CD4-positive, alpha-beta T cell treated with Interleukin-6 for 4 hours (primary cell): ENCODE measurements around the gene DRGX.
A peak's percentile ranks its signal among the peaks of the same experiment; 100 is the strongest.

Experiments used
- DNase-seq: peaks from one replicate; pipeline ENCODE4 v3.0.0-alpha.2; 2020; ENCODE audit warnings: mixed read lengths

Gene DRGX

GRCh38 chr10:49407552-49408137, 11.8 kb upstream of the DRGX start:
- DNase-seq = peak; percentile 71

DNA sequence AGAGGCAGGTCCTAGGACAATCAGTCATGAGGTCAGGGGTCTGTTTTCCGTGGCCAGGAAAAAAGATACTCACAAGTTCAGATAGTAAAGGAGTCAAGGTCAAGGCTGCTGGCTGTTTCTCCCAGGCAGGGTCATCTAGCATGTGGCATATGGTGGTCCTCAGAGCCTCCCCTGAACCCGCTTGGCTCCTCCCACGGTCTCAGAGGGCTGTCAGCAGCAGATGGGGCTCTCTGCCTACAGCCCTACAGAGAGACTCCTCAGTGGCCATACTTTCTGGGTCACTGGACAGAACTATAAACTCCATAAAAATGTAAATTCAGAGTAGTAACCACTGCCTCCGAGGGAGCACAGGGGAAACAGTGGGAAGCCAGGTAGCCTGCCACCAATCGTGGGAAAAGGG, 11.3 kb upstream of the DRGX start:
- no peak for DNase-seq

GRCh38 chr10:49404321-49404878, 8.5 kb upstream of the DRGX start:
- no peak for DNase-seq

DNA sequence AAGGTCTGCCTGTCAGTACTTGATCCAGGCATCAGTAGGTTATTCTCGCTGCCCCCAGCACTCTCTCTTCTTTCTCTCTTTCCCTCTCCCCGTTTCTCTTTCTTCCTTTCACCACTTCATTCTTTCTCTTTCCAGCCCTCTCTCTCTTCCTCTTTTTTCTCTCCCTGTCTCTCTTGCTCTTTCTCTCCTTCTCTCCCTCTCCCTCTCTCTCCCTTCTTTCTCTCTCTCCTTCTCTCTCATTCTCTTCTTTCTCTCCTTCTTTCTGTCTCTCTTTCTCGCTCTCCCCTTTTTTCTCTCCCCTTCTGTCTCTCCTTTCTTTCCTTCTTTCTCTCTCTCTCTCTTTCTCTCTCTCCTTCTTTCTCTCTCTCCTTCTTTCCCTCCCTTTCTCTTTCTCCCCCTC, 7.5 kb upstream of the DRGX start:
- no peak for DNase-seq

DNA sequence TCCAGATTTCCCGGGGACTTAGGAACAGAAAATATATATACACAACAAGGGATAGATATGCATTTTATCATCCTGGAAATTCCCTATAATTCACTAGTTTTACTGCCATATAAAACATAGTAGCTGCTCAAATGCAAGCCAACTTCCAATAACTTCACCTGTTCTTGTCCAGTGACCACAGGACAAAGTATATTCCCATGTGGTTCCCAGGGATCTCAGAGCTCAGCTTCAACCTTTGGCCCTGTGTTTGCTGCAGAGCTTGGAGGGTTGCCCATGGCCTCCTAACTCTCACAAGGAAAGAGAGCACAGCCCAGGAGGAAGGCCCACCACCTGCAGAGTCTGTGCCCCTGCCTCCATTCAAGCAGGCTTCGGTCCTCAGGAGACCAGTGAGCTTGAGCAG, 4.5 kb upstream of the DRGX start:
- DNase-seq = no peak

DNA sequence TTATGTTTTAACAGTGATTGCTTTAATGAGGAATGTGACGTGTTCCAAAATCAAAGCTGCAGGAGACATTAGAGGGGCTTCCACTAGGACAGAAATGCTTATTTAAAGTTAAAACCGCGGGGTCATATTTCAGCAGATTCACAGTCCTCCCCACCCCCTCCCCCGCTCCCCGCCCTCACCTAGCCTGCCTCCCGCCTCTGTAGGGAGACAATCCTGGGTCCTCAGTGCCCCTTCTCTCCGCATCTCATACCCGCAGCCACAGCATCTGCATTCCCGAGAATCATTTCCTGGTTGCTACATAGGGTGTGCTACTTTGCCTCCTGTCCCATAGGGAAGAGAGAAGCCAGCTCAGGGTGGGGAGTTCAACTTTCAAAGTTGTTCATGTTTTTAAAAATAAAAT, 3.1 kb upstream of the DRGX start:
- no peak for DNase-seq

- peak; percentile 45 for DNase-seq
Observed at GRCh38 chr10:49398000-49398861, 2.3 kb upstream of the DRGX start.

DNA sequence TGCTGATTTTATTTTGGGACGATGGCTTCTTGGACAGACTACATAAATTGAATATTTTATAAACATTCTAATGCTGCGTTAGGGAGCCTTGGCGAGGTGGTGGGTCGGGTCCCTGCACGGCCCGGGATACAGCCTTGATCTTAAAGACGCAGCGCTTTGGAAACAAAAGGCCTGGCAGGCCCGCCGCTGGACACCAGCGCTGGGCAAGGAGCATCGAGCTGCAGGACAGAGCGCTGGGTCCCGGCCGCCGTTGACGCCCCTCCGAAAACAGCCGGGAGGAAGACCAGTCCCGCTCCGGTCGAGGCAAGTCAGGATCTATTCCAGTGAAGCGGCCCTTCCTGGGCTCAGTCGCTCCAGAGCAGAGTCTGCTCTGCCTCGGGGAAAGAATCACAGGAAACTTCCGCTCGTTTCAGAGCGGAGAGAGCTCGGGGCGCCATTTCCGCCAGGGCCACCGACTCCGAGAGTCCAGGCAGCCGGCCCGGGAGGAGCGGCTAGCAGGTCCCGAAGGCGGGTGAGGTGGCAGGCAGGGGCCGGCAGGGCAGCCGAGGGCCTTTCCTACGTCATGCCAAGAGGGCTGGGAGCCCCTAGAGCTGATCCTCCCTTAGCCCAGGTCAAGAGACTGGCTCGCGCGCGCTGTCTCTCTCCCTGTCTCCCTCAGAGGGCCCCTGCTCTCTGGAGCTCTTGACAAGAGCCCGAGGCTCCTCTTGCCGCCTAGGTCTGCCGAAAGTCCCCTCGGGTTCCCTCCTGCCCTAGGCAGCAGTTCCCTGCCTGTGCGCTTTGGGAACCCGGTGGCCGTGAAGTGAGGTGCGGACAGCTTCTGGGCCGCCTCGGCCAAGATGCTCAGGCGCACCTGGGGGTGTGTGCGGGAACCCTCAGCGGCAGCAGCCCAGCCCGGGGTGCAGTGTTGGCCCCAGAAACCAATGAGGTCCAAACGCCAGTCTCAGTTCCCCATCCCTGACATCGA, 1.4 kb upstream of the DRGX start:
- DNase-seq = no peak

GRCh38 chr10:49396666-49396999, 744 bp upstream of the DRGX start:
- DNase-seq = no peak

GRCh38 chr10:49394933-49395740, 752 bp downstream of the DRGX start:
- DNase-seq = no peak

DNA sequence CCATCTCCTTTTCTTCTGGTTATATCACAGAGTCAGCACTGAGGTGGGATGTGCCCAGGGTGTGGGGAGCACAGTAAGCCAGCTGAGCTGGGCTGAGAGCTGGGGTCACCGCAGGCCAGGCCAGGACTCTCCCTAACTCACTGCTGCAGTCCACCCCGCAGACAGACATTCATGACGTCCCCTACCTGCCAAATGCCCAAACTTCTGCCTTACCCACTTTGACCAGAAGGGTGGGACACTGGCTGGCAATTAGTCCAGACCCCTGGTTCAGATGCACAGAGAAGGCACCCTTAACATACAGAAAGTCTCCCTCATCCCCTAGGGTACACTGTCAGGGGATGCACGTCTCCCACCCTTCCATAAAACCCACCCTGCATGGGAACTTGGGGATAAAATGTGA, 2.1 kb downstream of the DRGX start:
- DNase-seq = no peak

DNA sequence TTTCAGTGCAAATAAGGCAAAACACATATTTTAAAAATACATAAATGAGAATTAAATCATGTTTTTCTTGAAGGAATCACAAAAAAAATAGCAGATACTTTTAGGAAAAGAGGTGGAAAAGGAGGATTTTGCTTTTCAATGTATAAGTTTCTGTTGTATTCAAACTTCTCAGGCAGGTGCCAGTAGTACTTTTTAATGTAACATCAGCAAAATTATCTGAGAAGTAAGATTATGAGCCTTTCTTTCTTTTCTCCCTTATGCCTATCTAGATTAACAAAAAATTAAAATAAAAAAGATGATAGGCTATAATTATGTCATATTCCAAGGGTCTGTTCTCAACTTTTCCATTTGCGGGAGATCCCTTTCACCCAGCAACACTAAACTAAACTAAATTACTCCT, 2.6 kb downstream of the DRGX start:
- DNase-seq = no peak

DNA sequence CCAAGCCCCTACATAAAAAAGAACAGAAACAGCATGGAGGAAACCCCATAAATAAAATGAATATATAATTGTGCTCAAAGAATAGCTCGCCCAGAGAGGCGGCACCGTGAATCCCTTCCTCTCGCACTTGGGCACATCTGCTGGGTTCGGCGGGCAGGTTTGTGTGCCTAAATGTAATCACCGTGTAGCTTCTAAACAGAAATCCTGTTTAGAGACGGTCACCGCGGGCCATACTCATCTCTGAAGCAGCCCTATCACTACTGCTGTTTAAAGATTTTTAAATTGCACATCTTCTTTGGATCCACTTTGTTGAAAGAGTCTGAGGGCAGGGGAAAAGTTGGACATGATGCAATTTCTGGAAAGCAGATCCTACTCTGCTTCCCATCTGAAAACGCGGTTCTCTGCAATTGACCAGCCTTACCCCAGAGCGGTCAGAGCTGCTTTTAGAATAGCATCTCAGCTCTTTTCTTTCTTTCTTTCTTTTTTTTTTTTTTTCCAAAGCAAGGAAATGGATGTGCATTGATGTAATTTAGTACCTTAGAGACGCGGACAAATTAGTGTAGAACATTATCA, 6.4 kb downstream of the DRGX start:
- no peak for DNase-seq

GRCh38 chr10:49388161-49388560, 7.7 kb downstream of the DRGX start:
- DNase-seq = no peak

- DNase-seq = no peak
Observed at GRCh38 chr10:49387071-49387470, 8.8 kb downstream of the DRGX start.

DNA sequence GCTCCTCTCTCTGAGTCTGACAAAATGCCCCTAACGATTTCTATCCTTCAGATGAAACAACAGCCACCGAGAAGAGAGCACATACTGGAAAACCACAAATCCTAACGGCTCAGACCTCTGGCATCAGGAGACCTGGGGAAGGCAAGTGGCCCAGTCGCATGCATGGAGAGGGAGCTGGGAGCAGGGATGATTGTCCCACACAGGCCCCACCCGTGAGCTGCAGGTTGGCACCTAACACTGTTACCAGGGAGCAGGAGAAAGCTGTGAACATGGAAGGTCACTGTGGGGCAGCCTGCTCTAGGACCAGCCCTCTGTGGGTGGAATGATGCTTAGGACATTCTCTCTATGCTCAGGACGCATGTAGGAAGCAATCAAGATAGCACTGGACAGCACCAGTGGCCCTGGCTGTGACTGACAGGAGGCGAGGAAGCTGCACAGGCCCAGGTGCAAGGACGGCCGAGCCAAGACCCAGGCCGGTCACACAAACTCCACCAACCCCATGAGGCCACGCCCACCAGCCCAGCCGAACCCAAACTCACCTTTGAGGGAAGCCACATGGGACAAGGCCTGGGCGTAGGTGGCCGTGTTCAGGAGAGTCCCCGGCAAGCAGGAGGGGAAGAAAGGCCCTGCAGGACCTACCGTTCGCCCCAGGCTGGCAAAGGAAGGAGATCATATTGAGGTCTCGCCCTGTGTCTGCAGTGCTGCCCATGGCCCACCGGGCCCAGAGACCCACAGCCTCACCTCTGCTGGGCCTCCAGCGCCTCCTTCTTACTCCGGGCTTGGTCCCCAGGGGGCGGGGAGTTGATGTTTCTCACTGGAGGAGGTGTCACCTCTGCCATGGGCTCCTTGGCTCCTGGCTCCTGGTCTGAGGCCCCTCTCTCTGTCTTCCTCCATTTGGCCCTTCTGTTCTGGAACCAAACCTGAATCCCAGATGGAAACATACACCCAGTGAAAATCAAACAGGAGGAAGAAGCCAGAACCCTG, 9.7 kb downstream of the DRGX start:
- no peak for DNase-seq

DNA sequence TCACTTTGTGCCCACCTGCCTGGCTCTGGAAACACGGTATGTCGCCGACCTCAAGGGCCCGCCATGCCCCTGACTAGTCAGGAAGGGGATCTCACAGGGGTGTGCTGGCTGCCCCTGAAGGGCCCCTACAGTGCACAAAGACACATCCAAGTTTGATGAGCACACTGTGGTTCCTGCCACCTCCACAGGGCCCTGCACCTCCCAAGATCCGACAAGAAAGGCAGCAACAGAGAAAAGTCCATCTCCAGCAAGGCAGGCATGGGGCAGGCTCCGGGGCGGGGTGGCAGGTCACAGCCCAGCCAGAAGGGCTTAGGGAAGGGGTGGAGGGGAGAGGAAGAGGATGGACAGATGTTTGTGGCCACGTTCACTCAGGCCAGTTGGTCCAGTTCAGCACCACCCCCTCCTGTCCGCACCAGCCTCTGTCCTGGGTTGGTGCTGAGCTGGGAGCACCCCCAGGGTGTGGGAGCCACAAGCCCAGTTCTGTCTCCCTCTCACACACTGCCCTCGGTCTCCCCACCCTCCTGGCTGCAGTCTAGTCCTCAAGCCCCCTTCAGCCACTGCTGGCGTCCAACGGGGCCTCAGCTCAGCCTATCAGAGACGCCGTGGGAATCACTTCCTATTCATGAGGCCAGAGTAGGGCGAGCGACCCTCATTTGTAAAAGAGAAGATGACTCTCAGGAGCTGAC, 11.5 kb downstream of the DRGX start:
- no peak for DNase-seq

- no peak for DNase-seq
Observed at GRCh38 chr10:49383853-49384252, 12.0 kb downstream of the DRGX start.

DNA sequence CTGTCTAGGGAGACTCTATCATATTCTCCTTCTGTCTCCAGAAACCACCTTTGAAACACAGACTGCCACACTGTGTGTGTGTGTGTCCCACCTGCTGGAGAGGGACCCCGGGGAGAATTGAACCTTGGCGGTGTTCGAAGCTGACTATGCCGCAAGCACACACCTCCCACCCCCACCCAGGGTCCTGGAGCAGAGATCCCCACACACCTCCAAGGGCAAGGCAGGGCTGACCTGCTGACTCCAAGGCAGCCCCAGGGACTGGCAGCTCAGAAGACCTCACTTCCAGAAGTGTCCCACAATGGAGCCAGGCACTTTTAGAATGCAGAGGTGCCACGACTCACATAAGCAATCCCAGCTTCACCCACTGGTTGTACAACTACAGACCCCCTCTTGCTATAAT, 13.1 kb downstream of the DRGX start:
- no peak for DNase-seq

DNA sequence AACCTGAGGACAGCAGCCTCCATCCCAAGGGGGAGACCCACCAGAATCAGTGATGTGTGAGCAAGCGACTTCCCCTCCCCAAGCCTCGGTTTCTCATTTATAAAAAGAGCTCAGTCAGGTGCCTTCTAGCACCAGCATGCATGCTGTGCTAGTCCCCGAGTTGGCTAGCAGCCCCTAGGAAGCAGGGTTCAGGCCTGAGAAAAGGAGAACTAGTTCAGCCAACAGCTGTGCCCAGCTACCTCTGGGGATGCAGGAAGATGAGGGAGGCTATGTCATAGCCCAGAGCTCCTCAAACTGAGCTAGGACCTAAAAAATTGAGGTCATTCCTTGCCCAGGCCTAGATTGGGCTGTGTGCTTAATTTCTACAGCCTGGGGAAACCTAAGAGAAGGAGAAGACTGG, 13.7 kb downstream of the DRGX start:
- DNase-seq = no peak
